Measurements from ENCODE around the gene PPARG. TPM values are rescaled to one million over a fixed set of nuclear protein-coding genes. Genes with fewer than 3 reads are reported as not detected.
A peak's percentile ranks its signal among the peaks of the same experiment; 100 is the strongest.

PPARG gene
- total RNA-seq, 6 donors from 2014 or later: 39.8 to 93.9 (median 52.7) TPM

GRCh38 chr3:12394569-12395271, 105.8 kb downstream of the PPARG start:
- H3K27ac ChIP-seq: peak overlapping the region in 1 of 4 donors; percentile 35
- H3K4me3 ChIP-seq: no peak overlapping the region
- WGBS, 2 donors: 83 to 86% methylated on average over 4 of the region's 4 CpGs
- TF ChIP-seq EP300 (IDR thresholded peaks at IDR 0.05) (no peak), POLR2A (IDR thresholded peaks at IDR 0.05) (no peak), POLR2AphosphoS5 (IDR thresholded peaks at IDR 0.05) (no peak), CTCF (IDR thresholded peaks at IDR 0.05) (no peak)
- no peaks in the 10 kb centered on the region for H3K36me3 ChIP-seq
- H3K4me1 ChIP-seq: peaks cover 0 to 11% (median 1%) of the 10 kb centered on the region in 4 donors
- H3K9me3 ChIP-seq: no peaks in the 10 kb centered on the region
- DNase-seq (no peak), ATAC-seq (ENCODE audit: low FRiP score in 2 of 2) (no peak)
- no peaks in the 10 kb centered on the region for H3K27me3 ChIP-seq

DNA sequence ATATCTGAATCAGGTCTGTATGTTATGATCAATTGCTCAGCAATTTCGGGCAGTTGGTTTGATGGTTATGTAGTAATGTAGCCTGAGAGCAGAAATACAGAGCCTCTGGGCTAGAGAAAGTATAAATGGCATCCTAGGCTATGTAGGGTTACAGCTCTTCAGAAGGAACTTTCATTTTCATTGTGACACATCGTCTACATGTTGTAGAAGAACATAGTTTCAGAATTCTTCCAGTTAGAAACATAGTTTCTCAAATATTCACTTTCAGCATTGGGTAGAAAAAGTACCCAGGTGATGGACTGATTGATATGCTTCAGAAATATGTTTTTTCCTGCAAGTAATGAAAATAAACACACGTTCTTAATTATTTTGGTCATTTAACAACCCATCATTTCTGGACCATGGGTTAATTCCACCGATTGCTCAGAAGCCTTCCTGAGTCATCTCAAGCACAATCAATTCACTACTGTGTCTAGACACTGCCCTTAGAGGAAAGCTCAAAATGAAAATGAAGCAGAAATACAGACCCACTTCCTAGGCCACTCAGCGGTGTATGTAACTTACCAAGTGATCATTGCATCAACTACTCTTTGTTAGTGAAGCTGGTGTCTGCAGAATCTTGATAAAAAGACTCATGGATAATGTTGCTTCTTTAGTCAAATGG, 106.6 kb downstream of the PPARG start:
- WGBS, 2 donors: 69 to 79% methylated on average over 5 of the region's 5 CpGs
- ATAC-seq (ENCODE audit: low FRiP score in 2 of 2) (no peak), DNase-seq (no peak)
- no peaks in the 10 kb centered on the region for H3K27me3 ChIP-seq
- H3K9me3 ChIP-seq: no peaks in the 10 kb centered on the region
- peaks cover 0 to 11% (median 1%) of the 10 kb centered on the region in 4 donors for H3K4me1 ChIP-seq
- no peak for TF ChIP-seq POLR2AphosphoS5 (IDR thresholded peaks at IDR 0.05)
- TF ChIP-seq CTCF (IDR thresholded peaks at IDR 0.05): no peak
- TF ChIP-seq EP300 (IDR thresholded peaks at IDR 0.05): no peak
- TF ChIP-seq POLR2A (IDR thresholded peaks at IDR 0.05): no peak
- H3K36me3 ChIP-seq: no peaks in the 10 kb centered on the region
- no peak overlapping the region for H3K27ac ChIP-seq
- H3K4me3 ChIP-seq: no peak overlapping the region

- H3K9me3 ChIP-seq: no peaks in the 10 kb centered on the region
- no peak for TF ChIP-seq EP300 (IDR thresholded peaks at IDR 0.05)
- TF ChIP-seq POLR2AphosphoS5 (IDR thresholded peaks at IDR 0.05): no peak
- TF ChIP-seq POLR2A (IDR thresholded peaks at IDR 0.05): no peak
- TF ChIP-seq CTCF (IDR thresholded peaks at IDR 0.05): no peak
- H3K4me3 ChIP-seq: no peak overlapping the region
- peaks cover 0 to 11% (median 4%) of the 10 kb centered on the region in 4 donors for H3K4me1 ChIP-seq
- no peak for ATAC-seq (ENCODE audit: low FRiP score in 2 of 2)
- 65 to 68% methylated on average over 6 of the region's 6 CpGs for WGBS, 2 donors
- H3K36me3 ChIP-seq: no peaks in the 10 kb centered on the region
- no peak overlapping the region for H3K27ac ChIP-seq
- DNase-seq: peak in 1 of 2 donors; percentile 35
- H3K27me3 ChIP-seq: no peaks in the 10 kb centered on the region
Observed at GRCh38 chr3:12396471-12396870, 107.6 kb downstream of the PPARG start.

DNA sequence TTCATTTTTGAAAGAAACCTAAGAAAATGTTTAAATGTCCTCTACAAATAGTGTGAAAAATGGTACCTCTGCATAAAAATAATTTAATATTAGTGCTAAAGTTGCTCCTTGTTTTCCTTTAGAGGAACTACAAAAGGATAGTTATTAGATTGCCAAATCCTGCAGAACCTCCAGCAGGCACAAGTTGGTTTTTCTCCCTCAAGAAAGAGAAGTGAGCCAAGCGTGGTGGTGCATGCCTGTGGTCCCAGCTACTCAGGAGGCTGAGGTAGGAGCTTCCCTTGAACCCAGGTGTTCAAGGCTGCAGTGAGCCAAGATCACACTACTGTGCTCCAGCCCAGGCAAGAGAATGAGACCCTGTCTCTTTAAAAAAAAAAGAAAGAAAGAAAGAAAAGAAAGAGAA, 110.4 kb downstream of the PPARG start:
- no peak overlapping the region for H3K4me3 ChIP-seq
- no peak overlapping the region for H3K27ac ChIP-seq
- peaks cover 0 to 9% (median 3%) of the 10 kb centered on the region in 4 donors for H3K4me1 ChIP-seq
- no peaks in the 10 kb centered on the region for H3K27me3 ChIP-seq
- ATAC-seq (ENCODE audit: low FRiP score in 2 of 2) (no peak), DNase-seq (no peak)
- TF ChIP-seq CTCF (IDR thresholded peaks at IDR 0.05) (no peak), POLR2A (IDR thresholded peaks at IDR 0.05) (no peak), EP300 (IDR thresholded peaks at IDR 0.05) (no peak), POLR2AphosphoS5 (IDR thresholded peaks at IDR 0.05) (no peak)
- no peaks in the 10 kb centered on the region for H3K9me3 ChIP-seq
- WGBS, 2 donors: 73 to 75% methylated on average over 1 of the region's 1 CpG
- H3K36me3 ChIP-seq: no peaks in the 10 kb centered on the region

Data from upper lobe of left lung (tissue), 6 donors.